HG02938 (cell line): ENCODE results near the gene HMGCS2.
"Not testable (repeated sequence)": the region's sequence is repeated elsewhere in the genome, so short reads cannot be mapped to it uniquely, and the experiment has no call there.

Experiments used
- ATAC-seq: cut with Tn5 transposase; IDR thresholded peaks from one replicate; pipeline ENCODE4 v1.9.1; 2021; ENCODE audit warnings: mild to moderate bottlenecking, moderate library complexity; ENCODE audit not compliant: unreplicated experiment

The HMGCS2 gene

GRCh38 chr1:119732465-119733168 lies 36.1 kb downstream of the HMGCS2 start:
- ATAC-seq = no peak

- ATAC-seq = no peak
These were observed 36.8 kb downstream of the HMGCS2 start for GRCh38 chr1:119731741-119732430.

GRCh38 chr1:119731060-119731459 lies 37.6 kb downstream of the HMGCS2 start:
- no peak for ATAC-seq

- no peak for ATAC-seq
These were observed 39.7 kb downstream of the HMGCS2 start for GRCh38 chr1:119729044-119729443.

GRCh38 chr1:119727991-119728390 lies 40.7 kb downstream of the HMGCS2 start:
- ATAC-seq = no peak

- no peak for ATAC-seq
These were observed 43.1 kb downstream of the HMGCS2 start for GRCh38 chr1:119725626-119726025.

- ATAC-seq = no peak
These were observed 44.0 kb downstream of the HMGCS2 start for GRCh38 chr1:119724611-119725218.

GRCh38 chr1:119721896-119722295 lies 46.8 kb downstream of the HMGCS2 start:
- ATAC-seq = no peak

- no peak for ATAC-seq
These were observed 47.8 kb downstream of the HMGCS2 start for GRCh38 chr1:119720866-119721440.

- no peak for ATAC-seq
These were observed 49.7 kb downstream of the HMGCS2 start for GRCh38 chr1:119718972-119719371.

- ATAC-seq = no peak
These were observed 50.3 kb downstream of the HMGCS2 start for GRCh38 chr1:119718409-119718808.

- no peak for ATAC-seq
These were observed 53.2 kb downstream of the HMGCS2 start for GRCh38 chr1:119715542-119715941.

- no peak for ATAC-seq
These were observed 54.1 kb downstream of the HMGCS2 start for GRCh38 chr1:119714583-119714982.

GRCh38 chr1:119713749-119714456 lies 54.8 kb downstream of the HMGCS2 start:
- no peak for ATAC-seq

- no peak for ATAC-seq
These were observed 55.5 kb downstream of the HMGCS2 start for GRCh38 chr1:119713039-119713748.

GRCh38 chr1:119712342-119713038 lies 56.2 kb downstream of the HMGCS2 start:
- ATAC-seq = no peak

GRCh38 chr1:119711804-119712341 lies 56.8 kb downstream of the HMGCS2 start, which contains the start of gene PHGDH:
PHGDH (plus strand) TSS chr1:119711934; CDS start chr1:119712023, 89 bp downstream.
- ATAC-seq = peak; percentile 62

GRCh38 chr1:119711356-119711803 lies 57.3 kb downstream of the HMGCS2 start:
- ATAC-seq = not testable (repeated sequence)

- ATAC-seq = not testable (repeated sequence)
These were observed 62.1 kb downstream of the HMGCS2 start for GRCh38 chr1:119706599-119706998.
